ENCODE data around the gene GATA1.

- TF ChIP-seq CTCF (IDR thresholded peaks at IDR 0.05): no peak
- TF ChIP-seq POLR2AphosphoS5 (IDR thresholded peaks at IDR 0.05): no peak
Measured at GRCh38 chrX:48789366-48790220, 3.2 kb downstream of the GATA1 start.

Measured in transverse colon (tissue), 4 donors.